HG02973 (cell line): ENCODE data around the gene TRNAU1AP.

Source experiments
- ATAC-seq: cut with Tn5 transposase; IDR thresholded peaks from one replicate; pipeline ENCODE4 v1.9.1; 2021; ENCODE audit warnings: moderate library complexity; ENCODE audit not compliant: unreplicated experiment

Gene TRNAU1AP

DNA sequence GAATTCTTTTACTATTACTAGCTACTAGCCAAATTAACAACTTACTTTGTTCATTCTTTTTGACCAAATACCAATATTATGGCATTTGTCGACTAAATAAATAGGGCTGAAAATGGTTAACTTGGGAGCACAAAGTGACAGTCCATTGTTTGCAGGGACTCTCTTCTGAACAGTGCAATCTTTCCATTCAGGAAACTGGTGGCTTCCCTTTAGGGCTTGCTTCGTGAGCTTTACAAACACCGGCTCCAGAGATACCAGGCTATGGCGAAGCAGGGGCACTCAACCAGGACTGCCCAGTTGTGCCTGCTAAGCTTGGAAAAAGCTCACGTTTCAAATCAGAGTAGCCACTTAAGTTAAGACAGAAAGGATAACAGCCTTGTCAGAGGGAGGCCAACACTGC is 51.5 kb downstream of the TRNAU1AP start:
- no peak for ATAC-seq

DNA sequence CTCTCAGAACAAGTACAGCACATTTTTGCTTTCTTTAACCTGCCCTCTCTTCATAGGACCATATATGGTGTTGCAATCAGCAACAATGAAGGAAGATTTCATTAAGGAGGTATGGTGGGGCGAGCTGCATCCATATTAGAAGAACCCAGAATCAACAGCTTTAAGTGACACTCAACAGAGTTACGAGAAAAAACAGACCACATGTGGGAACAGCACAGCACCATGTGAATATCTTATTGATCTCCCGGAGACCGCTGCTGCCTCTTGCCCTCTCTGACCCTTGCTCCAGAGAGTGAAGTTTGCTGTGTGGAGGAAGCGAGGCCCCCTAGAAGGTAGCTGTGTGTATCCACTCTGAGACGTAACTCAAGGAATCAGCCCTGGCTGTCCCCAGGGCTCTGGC is 52.1 kb downstream of the TRNAU1AP start:
- ATAC-seq = no peak

DNA sequence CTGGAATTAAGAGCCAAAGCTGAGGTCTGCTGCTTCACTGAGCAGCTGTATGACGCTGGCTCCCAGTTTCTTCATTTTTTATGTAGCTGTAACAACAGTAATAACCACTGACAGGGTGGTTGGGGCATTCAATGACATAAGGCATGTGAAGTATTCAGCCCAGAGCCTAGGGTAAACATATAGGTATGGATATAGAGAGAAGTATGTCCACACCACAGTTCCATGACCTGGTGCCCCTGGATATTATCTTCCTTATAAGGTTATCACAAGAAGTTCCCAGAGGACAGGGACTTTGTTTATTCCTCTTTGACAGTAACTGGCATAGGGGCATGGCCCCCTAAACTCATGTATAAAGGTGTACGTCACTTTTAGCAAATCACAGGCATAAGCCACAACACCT is 53.9 kb downstream of the TRNAU1AP start:
- no peak for ATAC-seq

DNA sequence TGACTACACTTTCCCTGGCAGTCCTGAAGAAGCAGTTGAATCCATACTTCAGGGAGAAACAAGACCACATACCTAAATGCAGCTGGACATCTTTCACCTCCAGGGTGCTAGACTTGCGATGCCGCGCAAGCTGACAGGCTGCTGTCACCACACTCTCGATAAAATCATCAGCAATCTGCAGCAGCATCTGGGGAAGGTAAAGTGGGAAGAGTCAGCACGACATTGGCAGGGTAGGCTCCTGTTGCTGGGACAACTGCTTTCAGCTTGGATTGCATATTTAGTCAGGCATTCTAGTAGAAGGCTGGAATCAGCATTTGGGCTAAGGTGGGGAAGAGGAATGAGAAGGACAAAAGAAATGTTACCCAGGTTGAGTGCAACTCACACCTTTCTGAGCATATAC is 60.3 kb downstream of the TRNAU1AP start:
- no peak for ATAC-seq
